Measurements from ENCODE around the gene PHF10.
"Not testable (repeated sequence)": the region's sequence is repeated elsewhere in the genome, so short reads cannot be mapped to it uniquely, and the experiment has no call there.

The PHF10 gene

DNA sequence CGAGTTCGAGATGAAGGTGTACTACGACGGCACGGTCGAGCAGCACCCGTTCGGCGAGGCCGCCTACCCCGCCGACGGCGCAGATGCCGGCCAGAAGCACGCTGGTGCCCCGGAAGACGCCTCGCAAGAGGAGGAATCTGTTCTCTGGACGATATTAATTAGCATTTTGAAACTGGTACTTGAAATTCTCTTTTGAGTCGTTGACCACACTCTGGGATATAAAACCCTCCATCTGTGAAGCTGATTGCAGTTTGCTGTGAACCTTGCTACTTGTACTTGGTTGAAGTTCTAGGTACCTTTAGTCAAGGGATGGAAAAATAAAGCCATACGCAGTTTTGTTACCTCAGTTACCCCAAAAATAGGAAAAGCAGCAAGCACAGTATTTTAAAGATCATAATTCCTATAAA, 21.5 kb downstream of the PHF10 start:
- peak overlapping the region; percentile 83 for H3K4me3 ChIP-seq (ENCODE audit: low read depth, low read length)
- CTCF ChIA-PET: interaction anchor here (0.9 kb wide), 1 partner anchor 808 kb away, joined by 3 read pairs; no protein-coding TSS in a partner anchor
- TF ChIP-seq, protein P1, sequence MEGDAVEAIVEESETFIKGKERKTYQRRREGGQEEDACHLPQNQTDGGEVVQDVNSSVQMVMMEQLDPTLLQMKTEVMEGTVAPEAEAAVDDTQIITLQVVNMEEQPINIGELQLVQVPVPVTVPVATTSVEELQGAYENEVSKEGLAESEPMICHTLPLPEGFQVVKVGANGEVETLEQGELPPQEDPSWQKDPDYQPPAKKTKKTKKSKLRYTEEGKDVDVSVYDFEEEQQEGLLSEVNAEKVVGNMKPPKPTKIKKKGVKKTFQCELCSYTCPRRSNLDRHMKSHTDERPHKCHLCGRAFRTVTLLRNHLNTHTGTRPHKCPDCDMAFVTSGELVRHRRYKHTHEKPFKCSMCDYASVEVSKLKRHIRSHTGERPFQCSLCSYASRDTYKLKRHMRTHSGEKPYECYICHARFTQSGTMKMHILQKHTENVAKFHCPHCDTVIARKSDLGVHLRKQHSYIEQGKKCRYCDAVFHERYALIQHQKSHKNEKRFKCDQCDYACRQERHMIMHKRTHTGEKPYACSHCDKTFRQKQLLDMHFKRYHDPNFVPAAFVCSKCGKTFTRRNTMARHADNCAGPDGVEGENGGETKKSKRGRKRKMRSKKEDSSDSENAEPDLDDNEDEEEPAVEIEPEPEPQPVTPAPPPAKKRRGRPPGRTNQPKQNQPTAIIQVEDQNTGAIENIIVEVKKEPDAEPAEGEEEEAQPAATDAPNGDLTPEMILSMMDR (IDR thresholded peaks at IDR 0.05; ENCODE audit: insufficient read depth, low read length, missing control alignments): no peak
- POLR2A ChIA-PET: interaction anchor here (1.2 to 2.1 kb wide), 2 partner anchors 19 to 144 kb away, joined by 4 to 5 read pairs; no protein-coding TSS in a partner anchor
- no peak for DNase-seq (ENCODE audit: low read depth, low spot score)

DNA sequence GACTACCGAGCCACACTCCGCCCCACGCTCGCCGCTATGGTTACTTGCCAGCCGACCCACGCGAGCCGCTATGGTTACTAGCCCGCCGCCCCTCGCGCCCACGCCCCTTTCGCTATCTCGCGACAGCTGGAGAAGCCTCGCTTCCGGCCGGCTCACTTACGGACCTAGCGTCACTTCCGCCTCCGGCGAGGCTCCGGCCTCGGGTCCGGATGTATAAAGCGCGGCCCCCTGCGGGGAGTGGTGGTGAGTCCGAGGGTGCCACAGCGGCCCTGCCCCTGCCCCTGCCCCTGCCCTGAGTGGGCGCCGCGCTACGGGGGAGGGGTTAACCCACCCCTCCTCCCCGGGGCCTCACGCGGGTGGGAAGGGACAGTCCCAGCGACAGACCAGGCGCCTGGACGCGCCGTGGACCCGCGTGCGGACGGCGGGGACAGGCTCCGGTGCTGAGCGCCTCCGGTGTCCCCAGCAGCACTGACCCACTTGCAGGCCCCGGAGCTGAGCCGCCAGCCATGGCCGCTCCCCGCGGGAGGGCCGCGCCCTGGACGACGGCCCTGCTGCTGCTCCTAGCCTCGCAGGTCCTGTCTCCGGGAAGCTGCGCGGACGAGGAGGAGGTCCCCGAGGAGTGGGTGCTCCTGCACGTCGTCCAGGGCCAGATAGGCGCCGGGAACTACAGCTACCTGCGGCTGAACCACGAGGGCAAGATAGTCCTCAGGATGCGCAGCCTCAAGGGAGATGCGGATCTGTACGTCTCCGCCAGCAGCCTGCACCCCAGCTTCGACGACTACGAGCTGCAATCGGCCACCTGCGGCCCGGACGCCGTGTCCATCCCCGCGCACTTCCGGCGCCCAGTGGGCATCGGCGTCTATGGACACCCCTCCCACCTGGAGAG, 22.1 kb downstream of the PHF10 start, which contains the start of the genes C6orf120 and WDR27:
TSS of gene C6orf120 (plus strand) at position 173 of the 886 bp plus-strand sequence. CDS start at position 507, 334 bp downstream.
TSS of gene WDR27 (minus strand) at position 76 of the 886 bp plus-strand sequence. CDS start 13,024 bp downstream, outside the sequence.
- POLR2A ChIA-PET: interaction anchor here (0.7 to 2.1 kb wide), 5 partner anchors 10 to 143 kb away, joined by 3 to 7 read pairs (median 5); partner anchors contain the start of genes DYNLT2 and ERMARD
- DNase-seq (ENCODE audit: low read depth, low spot score): peak; percentile 54
- TF ChIP-seq, protein P1 (IDR thresholded peaks at IDR 0.05; ENCODE audit: insufficient read depth, low read length, missing control alignments): no peak
- peak within 1 kb of the TSS; percentile 83 for H3K4me3 ChIP-seq (ENCODE audit: low read depth, low read length)
- CTCF ChIA-PET: no interaction called here

DNA sequence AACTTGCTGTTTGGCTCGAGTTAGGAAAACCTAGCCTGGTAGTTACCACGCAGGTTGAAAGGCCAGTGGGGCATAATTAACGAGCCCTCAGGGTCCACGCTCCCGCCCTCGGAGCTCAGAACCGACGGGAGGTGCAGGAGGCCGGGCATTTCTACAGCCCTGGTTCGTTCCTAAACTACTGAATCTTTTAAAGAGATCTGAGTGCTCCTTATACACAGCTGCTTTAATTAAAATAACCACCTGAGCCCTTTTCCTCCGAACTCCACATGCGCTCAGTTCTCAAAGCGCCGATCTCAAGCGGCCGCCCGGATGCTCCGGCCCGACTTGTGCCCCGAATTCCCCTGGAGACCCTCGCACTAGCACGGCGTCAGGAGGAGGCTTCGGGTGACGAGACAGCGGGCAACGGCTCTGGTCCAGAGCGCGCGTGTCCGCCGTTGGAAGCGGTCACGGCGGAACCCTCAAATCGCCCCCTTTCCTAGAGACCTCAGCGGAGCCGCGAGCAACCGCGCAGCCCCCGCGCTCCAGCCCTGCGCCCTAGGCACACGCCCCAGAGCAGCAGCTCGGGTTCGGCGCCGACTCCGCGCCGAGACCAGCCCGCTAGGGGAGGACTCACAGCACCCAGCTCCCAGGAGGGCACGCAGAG, 22.9 kb downstream of the PHF10 start:
- ChIA-PET POLR2A (interaction anchor here (0.7 to 2.1 kb wide), 5 partner anchors 9 to 142 kb away, joined by 3 to 7 read pairs (median 5); partner anchors contain the start of genes DYNLT2 and ERMARD), CTCF (interaction anchor here (0.7 kb wide), 1 partner anchor 182 kb away, joined by 3 read pairs; no protein-coding TSS in a partner anchor)
- H3K4me3 ChIP-seq (ENCODE audit: low read depth, low read length): peak overlapping the region; percentile 83
- DNase-seq (ENCODE audit: low read depth, low spot score): no peak
- TF ChIP-seq, protein P1 (IDR thresholded peaks at IDR 0.05; ENCODE audit: insufficient read depth, low read length, missing control alignments): no peak

DNA sequence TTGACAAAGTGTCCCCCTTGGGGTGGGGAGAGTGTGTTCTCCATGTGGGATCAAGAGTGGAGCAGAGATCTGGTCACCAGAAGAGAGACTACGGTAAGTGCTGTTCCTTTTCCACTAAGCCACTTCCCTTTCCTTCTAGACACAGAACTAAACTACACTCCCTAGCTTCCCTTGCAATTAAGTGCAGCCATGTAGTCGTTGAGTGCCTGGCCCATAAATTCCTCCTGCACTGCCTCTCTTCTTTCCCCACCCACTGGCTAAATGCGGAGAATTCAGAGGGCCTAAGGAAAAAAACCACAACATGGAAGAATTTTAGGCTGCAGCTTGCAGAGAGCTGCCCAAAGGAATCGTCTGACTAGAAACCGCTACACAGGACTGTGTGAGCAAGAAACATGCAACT, 24.0 kb downstream of the PHF10 start:
- ChIA-PET CTCF (no interaction called here), POLR2A (no interaction called here)
- DNase-seq (ENCODE audit: low read depth, low spot score): no peak
- TF ChIP-seq, protein P1 (IDR thresholded peaks at IDR 0.05; ENCODE audit: insufficient read depth, low read length, missing control alignments): no peak
- peak overlapping the region; percentile 83 for H3K4me3 ChIP-seq (ENCODE audit: low read depth, low read length)

DNA sequence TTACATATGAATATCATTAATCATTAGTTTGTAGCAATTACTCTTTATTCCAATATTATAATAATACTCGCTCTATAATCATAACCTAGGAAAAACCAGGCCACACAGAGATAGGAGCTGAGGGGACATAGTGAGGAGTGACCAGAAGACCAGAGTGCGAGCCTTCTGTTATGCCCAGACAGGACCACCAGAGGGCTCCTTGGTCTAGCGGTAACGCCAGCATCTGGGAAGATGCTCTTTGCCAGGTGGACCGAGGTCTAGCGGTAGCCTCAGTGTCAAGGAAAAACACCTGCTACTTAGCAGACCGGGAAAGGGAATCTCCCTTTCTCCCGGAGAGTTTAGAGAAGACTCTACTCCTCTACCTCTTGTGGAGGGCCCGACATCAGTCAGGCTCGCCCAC, 27.2 kb downstream of the PHF10 start:
- CTCF ChIA-PET; POLR2A ChIA-PET; DNase-seq (ENCODE audit: low read depth, low spot score); H3K4me3 ChIP-seq (ENCODE audit: low read depth, low read length): not testable (repeated sequence)
- TF ChIP-seq, protein P1 (IDR thresholded peaks at IDR 0.05; ENCODE audit: insufficient read depth, low read length, missing control alignments): peak; percentile 19

Data from AG04449 (cell line).